Measurements from ENCODE around the gene TAF6.

- TF ChIP-seq CTCF (IDR thresholded peaks at IDR 0.05; ENCODE audit: low read depth, low read length) (no peak), EZH2phosphoT487 (IDR thresholded peaks at IDR 0.05; ENCODE audit: low read depth) (no peak)
These were observed 40.0 kb upstream of the TAF6 start for GRCh38 chr7:100159099-100159623.

All from OCI-LY3 (cell line).